NCI-H1694 (cell line): ENCODE data around the gene RUNX2.

Experiments
- DNase-seq: peaks from one replicate; lab custom pipeline; 2025; lab: John Stamatoyannopoulos, UW

The RUNX2 gene

GRCh38 chr6:45521226-45521625 is 193.1 kb downstream of the RUNX2 start:
- no peak for DNase-seq

GRCh38 chr6:45522486-45522885 is 194.4 kb downstream of the RUNX2 start:
- DNase-seq, result no peak

- DNase-seq, result no peak
These were observed 199.1 kb downstream of the RUNX2 start for GRCh38 chr6:45527210-45527609.

- DNase-seq, result no peak
These were observed 204.0 kb downstream of the RUNX2 start for GRCh38 chr6:45531999-45532595.

- DNase-seq, result no peak
These were observed 204.6 kb downstream of the RUNX2 start for GRCh38 chr6:45532721-45533210.

GRCh38 chr6:45533386-45533785 is 205.3 kb downstream of the RUNX2 start:
- no peak for DNase-seq

GRCh38 chr6:45535933-45536332 is 207.8 kb downstream of the RUNX2 start:
- no peak for DNase-seq

GRCh38 chr6:45537539-45537938 is 209.4 kb downstream of the RUNX2 start:
- DNase-seq, result no peak

- no peak for DNase-seq
These were observed 210.8 kb downstream of the RUNX2 start for GRCh38 chr6:45538641-45539547.

GRCh38 chr6:45540375-45540920 is 212.3 kb downstream of the RUNX2 start:
- no peak for DNase-seq

GRCh38 chr6:45541934-45542333 is 213.8 kb downstream of the RUNX2 start:
- DNase-seq, result no peak

GRCh38 chr6:45543298-45544235 is 215.4 kb downstream of the RUNX2 start:
- DNase-seq, result no peak

- DNase-seq, result no peak
These were observed 217.3 kb downstream of the RUNX2 start for GRCh38 chr6:45545416-45545815.

- DNase-seq, result no peak
These were observed 220.8 kb downstream of the RUNX2 start for GRCh38 chr6:45548657-45549515.

GRCh38 chr6:45552536-45552935 is 224.4 kb downstream of the RUNX2 start:
- no peak for DNase-seq

- no peak for DNase-seq
These were observed 225.7 kb downstream of the RUNX2 start for GRCh38 chr6:45553730-45554344.

GRCh38 chr6:45554591-45554990 is 226.5 kb downstream of the RUNX2 start:
- no peak for DNase-seq

GRCh38 chr6:45555981-45556771 is 228.0 kb downstream of the RUNX2 start:
- DNase-seq, result no peak

- DNase-seq, result no peak
These were observed 228.7 kb downstream of the RUNX2 start for GRCh38 chr6:45556828-45557227.

- DNase-seq, result no peak
These were observed 229.3 kb downstream of the RUNX2 start for GRCh38 chr6:45557454-45557853.
